GM21717 (cell line): ENCODE data around the gene SPCS2.
"Not testable (repeated sequence)": the region's sequence is repeated elsewhere in the genome, so short reads cannot be mapped to it uniquely, and the experiment has no call there.

Experiments
- ATAC-seq: cut with Tn5 transposase; IDR thresholded peaks from one replicate; pipeline ENCODE4 v1.9.1; 2021; ENCODE audit warnings: mild to moderate bottlenecking, moderate library complexity; ENCODE audit not compliant: unreplicated experiment

Gene SPCS2

DNA sequence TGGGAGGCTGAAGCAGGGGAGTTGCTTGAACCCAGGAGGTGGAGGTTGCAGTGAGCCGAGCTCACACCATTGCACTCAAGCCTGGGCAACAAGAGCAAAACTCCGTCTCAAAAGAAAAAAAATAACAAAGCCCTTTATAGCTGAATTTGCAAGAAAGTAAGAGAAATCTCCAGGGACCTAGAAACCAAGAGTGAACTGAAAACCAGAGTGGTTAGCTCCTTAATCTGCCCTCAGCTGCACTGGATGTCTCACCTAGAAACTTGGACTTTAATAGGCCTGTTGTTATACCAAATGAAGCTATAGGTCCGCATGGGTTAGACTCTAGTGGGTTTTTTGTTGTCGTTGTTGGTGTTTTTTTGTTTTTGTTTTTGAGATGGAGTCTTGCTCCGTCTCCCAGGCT, 43.8 kb downstream of the SPCS2 start:
- ATAC-seq, result no peak

DNA sequence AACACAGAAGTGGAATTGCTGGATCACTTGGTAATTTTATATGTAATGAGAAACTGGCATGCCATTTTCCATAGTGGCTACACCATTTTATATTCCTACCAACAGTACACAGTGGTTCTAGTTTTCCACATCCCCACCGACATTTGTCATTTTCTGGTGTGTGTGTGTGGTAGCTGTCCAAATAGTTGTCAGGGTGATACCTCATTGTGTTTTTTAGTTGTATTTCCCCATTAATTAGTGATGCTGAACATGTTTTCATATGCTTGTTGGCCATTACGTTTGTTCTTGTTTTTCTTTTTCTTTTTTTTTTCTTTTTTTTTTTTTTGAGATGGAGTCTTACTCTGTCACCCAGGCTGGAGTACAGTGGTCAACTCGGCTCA, 51.9 kb downstream of the SPCS2 start:
- ATAC-seq, result no peak

DNA sequence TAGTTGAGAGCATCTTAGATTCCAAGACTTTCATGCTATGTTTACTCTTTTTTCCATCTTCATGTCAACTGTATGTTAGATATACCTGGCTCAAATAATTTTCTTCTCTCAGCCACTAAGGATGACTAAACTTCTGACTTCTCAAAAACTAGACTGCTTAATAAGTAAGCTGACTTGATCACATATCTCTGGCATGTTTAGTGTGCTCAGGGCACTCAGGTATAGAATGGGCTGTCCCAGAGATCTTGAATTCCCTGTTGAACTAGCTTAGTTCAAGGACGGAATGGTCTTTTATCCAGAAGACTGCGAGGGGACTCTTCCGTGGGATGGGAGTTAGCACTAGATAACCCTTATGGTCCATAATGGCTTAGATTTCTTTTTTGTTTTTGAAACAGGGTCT, 52.6 kb downstream of the SPCS2 start:
- ATAC-seq, result no peak

DNA sequence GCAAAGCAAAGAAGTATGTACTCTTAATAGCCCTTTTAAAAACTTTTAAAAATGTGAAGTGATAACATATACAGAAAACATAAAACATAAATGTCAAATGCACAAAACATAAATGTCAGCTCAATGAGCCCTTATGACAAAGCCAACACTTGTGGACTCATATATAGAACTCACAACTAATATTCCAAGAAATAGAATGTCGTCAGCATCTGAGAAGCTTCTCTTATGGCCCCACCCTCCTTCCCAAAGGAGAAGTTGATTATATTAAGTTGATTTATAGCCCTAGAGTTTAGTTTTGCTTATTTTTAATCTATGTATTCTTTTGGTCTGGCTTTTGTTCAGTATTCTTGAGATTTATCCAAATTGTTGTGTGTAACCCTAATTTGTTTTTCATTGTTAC, 53.5 kb downstream of the SPCS2 start:
- ATAC-seq, result no peak

DNA sequence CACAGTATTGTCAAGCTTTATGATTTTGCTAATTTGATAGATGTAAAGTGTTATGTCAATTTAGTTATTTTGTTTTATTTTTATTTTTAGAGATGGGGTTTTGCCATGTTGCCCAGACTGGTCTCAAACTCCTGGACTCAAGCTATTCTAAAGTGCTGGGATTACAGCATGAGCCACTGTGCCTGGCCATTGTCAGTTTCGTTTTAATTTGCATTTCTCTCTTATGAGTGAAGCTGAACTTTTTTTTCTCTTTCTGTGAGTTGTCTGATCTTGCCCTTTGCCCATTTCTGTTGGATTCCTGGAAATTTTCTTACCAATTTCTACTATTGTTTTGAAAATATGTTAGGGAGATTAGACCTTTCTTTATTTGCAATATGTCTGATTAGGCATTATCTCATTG, 55.1 kb downstream of the SPCS2 start:
- ATAC-seq, result no peak

DNA sequence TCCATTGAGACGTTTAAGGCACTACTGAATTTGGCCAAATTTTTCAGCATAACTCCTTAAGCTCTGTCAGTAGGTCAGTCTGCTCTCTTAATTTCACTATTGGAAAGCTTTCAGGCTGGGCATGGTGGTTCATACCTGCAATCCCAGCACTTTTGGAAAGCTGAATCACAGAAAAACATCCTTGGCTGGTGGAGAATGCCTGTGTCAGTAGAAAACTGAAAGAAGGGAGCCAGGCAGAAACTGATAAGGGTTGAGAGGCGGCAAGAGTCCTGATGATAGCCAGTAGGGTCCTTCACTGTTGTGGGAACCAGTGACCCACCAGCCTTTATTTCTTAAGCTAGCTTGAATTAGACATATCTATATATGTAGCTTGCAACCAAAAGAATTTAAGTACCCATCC, 62.3 kb downstream of the SPCS2 start:
- ATAC-seq, result no peak

DNA sequence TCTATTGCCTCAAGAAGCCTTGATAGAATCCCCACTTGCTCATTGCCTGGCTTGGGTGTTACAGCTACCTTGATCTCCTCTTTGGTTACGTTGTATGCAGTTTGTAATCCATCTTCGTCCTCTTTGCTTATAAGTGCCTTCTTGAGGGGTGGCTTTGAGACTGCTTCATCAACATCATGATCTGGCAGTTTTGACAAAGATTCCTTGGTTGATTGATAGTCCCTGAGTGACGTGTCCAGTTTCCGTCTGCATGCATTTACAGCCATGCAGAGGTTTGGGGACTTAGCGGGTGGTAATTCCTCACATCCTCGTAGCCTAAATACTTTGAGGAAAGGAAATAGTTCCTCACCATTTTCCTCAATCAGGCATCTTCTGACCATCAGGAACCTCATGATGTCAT, 62.8 kb downstream of the SPCS2 start:
- ATAC-seq, result no peak

DNA sequence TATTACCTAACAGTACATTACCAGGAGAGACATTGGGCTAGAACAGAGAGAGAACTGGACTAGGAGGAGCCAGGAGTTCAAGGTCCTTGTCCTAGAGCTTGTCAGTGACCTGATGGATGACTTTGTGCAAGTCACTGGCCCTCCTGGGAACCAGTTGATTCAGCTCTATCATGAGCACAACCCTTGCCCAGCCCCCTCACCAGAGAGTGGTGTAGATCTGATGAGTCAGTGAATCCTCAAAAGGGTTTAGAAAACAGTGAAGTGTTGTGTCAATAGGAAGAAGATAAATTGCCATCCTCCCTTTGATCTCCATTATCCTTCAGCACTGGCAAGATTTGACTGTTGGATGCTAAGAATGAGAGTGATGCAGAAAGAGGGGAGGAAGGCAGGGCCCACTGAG, 64.0 kb downstream of the SPCS2 start:
- no peak for ATAC-seq

DNA sequence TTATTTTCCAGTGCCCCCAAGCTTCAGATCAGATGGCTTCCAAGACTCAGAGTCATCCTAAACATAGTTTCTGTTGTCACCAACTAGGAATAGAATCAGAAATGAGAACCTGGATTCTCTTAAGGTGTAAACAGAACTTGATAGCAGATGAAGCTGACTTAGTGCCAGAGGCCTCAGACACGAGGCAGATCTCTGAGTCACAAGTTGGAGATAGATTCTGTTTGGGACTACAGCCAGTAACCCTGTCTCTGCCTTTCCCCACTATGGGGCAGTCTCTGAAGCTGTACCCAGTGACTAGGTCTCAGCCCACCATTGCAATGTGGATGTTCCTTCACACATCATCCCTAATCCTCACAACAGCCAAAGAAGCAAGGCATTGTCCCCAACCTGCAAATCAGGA, 65.1 kb downstream of the SPCS2 start:
- no peak for ATAC-seq

DNA sequence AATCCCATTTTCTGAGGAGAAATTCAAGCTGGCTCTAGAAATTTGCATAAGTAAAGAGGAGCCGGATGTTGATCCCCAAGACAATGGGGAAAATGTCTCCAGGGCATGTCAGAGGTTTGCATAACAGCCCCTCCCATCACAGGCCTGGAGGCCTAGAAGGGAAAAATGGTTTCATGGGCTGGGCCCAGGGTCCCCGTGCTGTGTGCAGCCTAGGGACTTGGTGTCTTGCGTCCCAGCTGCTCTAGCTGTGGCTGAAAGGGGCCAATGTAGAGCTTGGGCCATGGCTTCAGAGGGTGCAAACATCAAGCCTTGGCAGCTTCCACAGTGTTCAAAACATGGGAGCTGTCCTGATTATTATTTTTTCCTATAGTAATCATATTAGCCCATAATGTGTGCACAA, 70.1 kb downstream of the SPCS2 start:
- not testable (repeated sequence) for ATAC-seq

DNA sequence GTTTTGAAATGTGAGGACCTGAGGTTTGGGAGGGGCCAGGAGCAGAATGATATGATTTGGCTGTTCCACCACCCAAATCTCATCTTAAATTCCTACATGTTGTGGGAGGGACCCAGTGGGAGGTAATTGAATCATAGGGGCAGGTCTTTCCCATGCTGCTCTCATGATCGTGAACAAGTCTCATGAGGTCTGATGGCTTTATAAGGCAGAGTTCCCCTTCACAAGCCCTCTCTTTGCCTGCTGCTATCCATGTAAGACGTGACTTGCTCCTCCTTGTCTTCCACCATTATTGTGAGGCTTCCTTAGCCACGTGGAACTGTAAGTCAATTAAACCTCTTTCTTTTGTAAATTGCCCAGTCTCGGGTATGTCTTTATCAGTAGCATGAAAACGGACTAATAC, 71.3 kb downstream of the SPCS2 start:
- ATAC-seq, result not testable (repeated sequence)

DNA sequence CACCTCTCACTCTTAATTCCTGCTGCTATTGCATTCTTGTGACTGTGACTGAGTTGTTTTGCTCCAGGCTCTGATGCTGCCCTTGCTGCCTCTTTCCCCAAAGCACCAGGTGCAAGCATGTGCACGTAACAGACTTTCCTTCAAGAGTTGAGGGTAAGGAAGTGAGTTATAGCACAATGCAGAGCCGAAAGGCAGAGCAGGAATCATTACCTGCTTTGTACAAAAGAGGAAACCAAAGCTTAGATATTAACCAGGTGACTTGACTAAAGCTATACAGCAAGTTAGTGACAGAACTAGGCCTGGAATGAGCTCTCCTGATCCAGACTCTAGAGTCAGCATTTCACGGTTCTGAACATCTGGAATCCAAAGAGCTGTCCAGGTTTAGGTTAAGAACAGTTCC, 73.2 kb downstream of the SPCS2 start:
- no peak for ATAC-seq

DNA sequence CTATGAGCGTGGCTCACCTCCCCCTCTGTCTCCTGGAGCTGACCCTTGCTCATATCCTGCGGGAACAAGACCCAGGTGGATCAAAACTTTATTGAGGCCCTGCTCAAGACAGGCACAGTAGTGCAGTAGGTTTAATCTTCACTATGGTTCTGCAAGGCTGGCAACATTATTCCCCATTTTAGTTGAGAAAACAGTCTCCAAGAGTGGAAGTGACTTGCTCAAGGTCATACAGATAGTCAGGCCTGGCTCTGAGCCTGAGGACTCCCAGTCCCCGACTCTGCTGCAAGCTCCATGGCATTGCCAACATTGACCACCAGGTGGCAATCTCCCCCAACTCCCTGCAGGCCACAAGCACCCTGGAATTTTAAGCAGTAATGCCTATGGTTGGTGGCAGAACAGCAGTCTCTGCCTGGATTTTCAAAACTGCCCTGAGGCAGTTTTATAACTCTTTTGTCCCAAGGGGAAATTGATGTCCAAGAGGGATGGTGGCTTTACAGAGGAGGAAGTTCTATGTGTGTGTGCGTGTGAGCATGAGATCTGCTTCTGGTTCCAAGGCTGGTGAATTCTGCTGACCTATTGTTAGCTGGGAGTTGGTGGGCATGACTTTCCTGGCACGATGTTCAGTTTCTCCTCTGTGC, 73.8 kb downstream of the SPCS2 start:
- ATAC-seq, result no peak

DNA sequence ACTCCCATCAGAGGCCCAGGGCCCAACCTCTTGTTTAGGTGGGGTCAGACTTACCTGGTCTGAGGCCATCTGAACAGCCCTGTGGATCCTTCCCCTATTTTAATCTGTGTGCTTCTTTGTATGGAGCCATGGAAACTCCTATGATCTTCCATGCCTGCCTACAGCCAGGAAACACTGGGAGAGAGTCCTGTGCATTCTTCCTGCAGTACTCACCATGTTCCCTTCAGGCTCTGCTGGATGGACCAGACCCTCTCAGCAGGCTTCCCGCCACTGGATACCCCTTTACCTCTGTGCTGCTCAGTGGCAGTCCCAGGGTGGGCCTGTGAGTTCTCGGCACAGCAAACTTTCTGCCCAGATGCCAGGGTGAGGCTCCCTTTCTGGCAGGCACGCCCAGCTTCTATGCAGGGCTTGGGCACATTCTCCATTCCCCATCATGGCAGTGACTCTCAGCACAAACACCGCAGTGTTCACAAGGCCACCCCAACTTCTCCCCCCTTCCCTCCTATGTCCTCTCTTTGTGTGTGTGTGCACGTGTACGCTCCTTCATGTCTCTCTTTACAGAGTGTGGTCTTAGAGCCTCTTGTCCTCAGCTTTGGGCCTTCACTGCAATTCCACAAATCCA, 74.5 kb downstream of the SPCS2 start:
- no peak for ATAC-seq

DNA sequence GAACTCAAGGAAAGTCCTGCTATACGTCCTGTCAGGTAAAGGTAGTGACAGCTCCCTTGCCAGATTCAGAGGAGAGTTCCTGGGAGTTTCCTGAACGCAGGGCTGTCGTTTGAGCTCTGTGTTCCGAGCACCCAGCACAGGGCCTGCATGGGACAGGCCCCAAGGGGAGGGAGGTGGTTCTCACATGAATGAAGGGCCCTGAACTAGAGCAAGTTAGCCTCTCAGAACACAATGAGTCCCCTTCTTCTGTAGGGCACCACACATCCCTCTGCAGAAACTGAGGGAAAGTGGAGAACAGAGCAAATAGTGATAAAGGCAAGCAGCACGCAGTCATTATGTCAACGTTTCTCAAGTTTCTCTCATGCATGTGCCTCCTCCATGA, 75.0 kb downstream of the SPCS2 start:
- ATAC-seq, result no peak

DNA sequence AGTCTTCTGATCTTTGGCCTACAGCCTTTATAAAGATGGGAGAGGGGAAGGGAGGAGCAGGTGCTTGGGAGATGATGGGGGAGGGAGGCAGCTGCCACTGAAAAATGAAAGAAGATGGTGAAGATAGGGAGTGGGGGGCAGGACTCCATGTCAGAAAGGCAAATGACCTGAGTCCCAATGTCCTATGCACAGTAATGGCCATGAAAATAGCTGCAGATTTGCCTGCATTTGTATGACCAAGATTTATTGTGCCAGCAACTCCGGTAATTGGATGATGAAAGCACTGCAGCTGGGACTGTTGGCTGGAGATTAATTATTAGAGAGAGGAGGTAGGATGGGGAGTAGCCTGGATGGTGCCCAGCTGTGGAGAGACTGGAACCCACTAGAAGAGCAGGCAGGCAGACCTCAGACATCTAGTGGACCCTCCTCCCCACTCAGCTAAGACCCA, 75.7 kb downstream of the SPCS2 start:
- ATAC-seq, result no peak

DNA sequence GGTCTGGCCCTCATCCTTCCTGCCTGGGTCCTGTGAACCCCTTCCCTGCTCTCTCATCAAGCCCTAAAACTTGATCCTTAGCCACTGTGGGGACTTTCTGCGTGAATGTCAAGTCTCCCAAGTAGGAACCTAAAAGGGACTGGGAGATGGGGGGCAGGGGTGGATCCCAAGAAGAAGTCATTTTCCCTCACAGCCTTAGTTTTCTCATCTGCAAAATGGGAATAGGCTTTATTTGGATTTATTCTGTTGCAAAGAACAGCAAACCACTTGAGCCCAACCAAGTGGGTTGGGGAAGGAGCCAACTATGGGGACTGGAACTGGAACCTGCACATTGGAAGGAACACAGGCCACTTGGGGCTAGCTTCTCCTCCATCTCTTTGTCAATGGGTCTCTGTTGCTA, 76.5 kb downstream of the SPCS2 start:
- no peak for ATAC-seq

DNA sequence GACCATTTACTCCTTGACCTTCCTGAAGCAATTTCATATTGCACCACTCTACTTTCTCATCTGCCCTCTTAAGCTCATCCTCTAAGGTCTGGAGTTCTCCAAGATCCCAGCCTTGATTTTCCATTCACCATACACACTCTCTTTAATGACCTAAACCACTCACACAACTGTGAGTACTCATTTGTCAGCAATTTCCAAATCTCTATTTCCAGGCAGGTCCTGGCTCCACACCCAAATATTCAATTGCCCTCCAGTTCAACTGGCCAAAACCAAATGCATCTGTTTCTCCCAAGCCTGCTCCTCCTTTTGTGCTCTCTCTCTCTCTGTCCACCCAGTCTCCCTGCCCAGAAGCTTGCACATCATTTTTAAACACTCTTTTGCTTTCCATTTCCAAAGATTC, 79.3 kb downstream of the SPCS2 start:
- no peak for ATAC-seq
